ENCODE results near the gene MED13L. TPM values are rescaled to one million over a fixed set of nuclear protein-coding genes. Genes with fewer than 3 reads are reported as not detected.

The MED13L gene
- total and polyA plus RNA-seq, 9 donors = 47.8 to 198 (median 156) TPM

DNA sequence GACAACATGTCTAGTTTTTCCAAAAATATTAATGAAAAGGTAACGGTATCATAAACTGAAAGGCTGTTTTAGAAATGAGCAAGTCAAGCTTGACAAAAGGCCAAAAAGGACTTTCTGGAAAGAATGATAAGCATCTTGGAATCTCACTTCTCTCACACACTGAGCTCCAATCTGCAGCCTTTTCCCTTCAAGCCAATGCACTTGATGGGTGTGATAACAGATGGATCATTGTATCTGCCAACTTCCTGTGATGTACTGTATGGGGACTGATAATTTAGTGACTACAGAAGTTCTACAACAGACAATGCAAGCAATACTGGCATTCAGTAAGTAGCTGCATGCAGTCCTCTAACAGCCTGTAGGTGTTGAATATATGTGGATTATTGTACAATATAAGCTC lies 147.1 kb downstream of the MED13L start:
- Histone ChIP-seq H3K4me3 (no peak overlapping the region), H3K9me3 (no peaks in the 10 kb centered on the region), H3K4me1 (ENCODE audit: insufficient read depth) (peaks cover 18% of the 10 kb centered on the region), H3K36me3 (no peaks in the 10 kb centered on the region), H3K27ac (no peak overlapping the region), H3K27me3 (no peaks in the 10 kb centered on the region)
- no peak for TF ChIP-seq EP300 (IDR thresholded peaks at IDR 0.05)
- no peak for TF ChIP-seq POLR2A (IDR thresholded peaks at IDR 0.05)
- TF ChIP-seq, protein P1, sequence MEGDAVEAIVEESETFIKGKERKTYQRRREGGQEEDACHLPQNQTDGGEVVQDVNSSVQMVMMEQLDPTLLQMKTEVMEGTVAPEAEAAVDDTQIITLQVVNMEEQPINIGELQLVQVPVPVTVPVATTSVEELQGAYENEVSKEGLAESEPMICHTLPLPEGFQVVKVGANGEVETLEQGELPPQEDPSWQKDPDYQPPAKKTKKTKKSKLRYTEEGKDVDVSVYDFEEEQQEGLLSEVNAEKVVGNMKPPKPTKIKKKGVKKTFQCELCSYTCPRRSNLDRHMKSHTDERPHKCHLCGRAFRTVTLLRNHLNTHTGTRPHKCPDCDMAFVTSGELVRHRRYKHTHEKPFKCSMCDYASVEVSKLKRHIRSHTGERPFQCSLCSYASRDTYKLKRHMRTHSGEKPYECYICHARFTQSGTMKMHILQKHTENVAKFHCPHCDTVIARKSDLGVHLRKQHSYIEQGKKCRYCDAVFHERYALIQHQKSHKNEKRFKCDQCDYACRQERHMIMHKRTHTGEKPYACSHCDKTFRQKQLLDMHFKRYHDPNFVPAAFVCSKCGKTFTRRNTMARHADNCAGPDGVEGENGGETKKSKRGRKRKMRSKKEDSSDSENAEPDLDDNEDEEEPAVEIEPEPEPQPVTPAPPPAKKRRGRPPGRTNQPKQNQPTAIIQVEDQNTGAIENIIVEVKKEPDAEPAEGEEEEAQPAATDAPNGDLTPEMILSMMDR (IDR thresholded peaks at IDR 0.05) = no peak
- intact Hi-C loops (cut with DNase I) = no loop called here
- no peak for DNase-seq
- WGBS, 3 donors = 42 to 56% (median 49%) methylated on average over 1 of the region's 1 CpG

DNA sequence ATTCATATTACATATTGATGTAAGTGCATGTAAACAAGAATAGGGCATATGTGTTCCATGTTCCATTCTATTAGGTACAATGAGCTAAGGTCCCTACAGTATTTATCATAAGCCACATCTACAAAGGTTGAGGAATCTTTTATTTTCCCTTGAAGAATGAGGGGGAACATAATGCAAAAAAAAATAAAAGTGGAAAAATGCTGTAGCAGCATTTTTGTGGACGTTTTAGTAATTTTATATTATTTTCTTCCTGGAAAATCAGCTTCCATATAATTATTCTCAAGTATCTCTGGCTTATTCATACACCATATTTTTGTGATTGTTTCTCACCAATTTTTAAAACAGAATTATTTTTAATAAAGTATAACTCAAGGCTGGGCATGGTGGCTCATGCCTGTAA lies 148.7 kb downstream of the MED13L start:
- TF ChIP-seq EP300 (IDR thresholded peaks at IDR 0.05) = no peak
- TF ChIP-seq POLR2A (IDR thresholded peaks at IDR 0.05) = no peak
- TF ChIP-seq, protein P1 (IDR thresholded peaks at IDR 0.05) = no peak
- WGBS, 3 donors = 34 to 66% (median 56%) methylated on average over 1 of the region's 1 CpG
- no peaks in the 10 kb centered on the region for H3K9me3 ChIP-seq

GRCh38 chr12:116127859-116128258 lies 149.6 kb downstream of the MED13L start:
- Histone ChIP-seq H3K4me3 (no peak overlapping the region), H3K27me3 (no peaks in the 10 kb centered on the region), H3K36me3 (no peaks in the 10 kb centered on the region), H3K9me3 (no peaks in the 10 kb centered on the region), H3K4me1 (ENCODE audit: insufficient read depth) (peaks cover 18% of the 10 kb centered on the region), H3K27ac (no peak overlapping the region)
- no peak for TF ChIP-seq POLR2A (IDR thresholded peaks at IDR 0.05)
- TF ChIP-seq, protein P1 (IDR thresholded peaks at IDR 0.05) = no peak
- TF ChIP-seq EP300 (IDR thresholded peaks at IDR 0.05) = no peak
- whole genome bisulfite sequencing, 3 donors = 85 to 89% (median 86%) methylated on average over 2 of the region's 2 CpGs
- no peak for DNase-seq
- intact Hi-C loops (cut with DNase I) = no loop called here

More for the DNA sequence above, 148.7 kb downstream of the MED13L start:
- H3K27ac ChIP-seq = no peak overlapping the region
- H3K36me3 ChIP-seq = no peaks in the 10 kb centered on the region
- no peak for DNase-seq
- H3K4me1 ChIP-seq (ENCODE audit: insufficient read depth) = peaks cover 20% of the 10 kb centered on the region
- intact Hi-C loops (cut with DNase I) = no loop called here
- no peaks in the 10 kb centered on the region for H3K27me3 ChIP-seq
- no peak overlapping the region for H3K4me3 ChIP-seq

DNA sequence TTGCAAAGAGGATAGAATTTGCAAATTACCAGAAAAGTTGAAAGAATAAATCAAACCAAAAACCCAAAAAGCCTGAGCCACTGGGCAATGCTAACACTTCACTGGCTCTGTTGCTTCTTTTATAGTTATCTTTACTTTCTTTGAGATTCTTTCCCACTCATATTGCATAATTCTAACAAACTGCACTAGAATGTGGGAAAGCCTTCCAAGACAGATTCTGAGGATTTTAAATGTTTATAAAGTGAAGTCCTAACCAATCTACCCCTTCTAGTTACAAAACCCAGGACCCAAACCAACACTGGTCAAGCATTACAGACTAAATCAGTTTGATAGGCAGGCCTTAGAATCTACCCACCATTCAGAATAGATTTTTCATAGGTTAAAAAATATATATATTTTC lies 150.9 kb downstream of the MED13L start:
- peaks cover 22% of the 10 kb centered on the region for H3K4me1 ChIP-seq (ENCODE audit: insufficient read depth)
- DNase-seq = no peak
- no peaks in the 10 kb centered on the region for H3K27me3 ChIP-seq
- TF ChIP-seq POLR2A (IDR thresholded peaks at IDR 0.05) (no peak), EP300 (IDR thresholded peaks at IDR 0.05) (no peak)
- TF ChIP-seq, protein P1 (IDR thresholded peaks at IDR 0.05) = no peak
- intact Hi-C loops (cut with DNase I) = no loop called here
- H3K4me3 ChIP-seq = no peak overlapping the region
- no peaks in the 10 kb centered on the region for H3K9me3 ChIP-seq
- no peaks in the 10 kb centered on the region for H3K36me3 ChIP-seq
- H3K27ac ChIP-seq = no peak overlapping the region
